ENCODE results near the gene GPR61. TPM values are rescaled to one million over a fixed set of nuclear protein-coding genes. Genes with fewer than 3 reads are reported as not detected.
A peak's percentile ranks its signal among the peaks of the same experiment; 100 is the strongest.

Gene GPR61
- total and polyA plus RNA-seq, 9 of the 15 experiments (the other 6 are each of a cell fraction or from before 2014, with no cell fraction given) = 0.04 to 1.1 (median 0.25) TPM; not detected in 4

- TF ChIP-seq TRIM28 (IDR thresholded peaks at IDR 0.05) (0 out of 2 replicates have a peak, but pooled peaks have one; percentile 31), GABPA (tag; conservative IDR thresholded peaks at IDR 0.05; ENCODE audit: low read depth) (peak; percentile 43), SMC3 (conservative IDR thresholded peaks at IDR 0.05; ENCODE audit: insufficient read depth, low read depth, low read length) (peak; percentile 93), DACH1 (IDR thresholded peaks at IDR 0.05; ENCODE audit: partially characterized antibody) (peak; percentile 49), MAFF (IDR thresholded peaks at IDR 0.05; ENCODE audit: low read length) (peak; percentile 17), ATF6 (CRISPR knock-in tag; IDR thresholded peaks at IDR 0.05) (0 out of 2 replicates have a peak, but pooled peaks have one; percentile 15), ZNF75A (CRISPR knock-in tag; IDR thresholded peaks at IDR 0.05) (no peak), ATF3 (IDR thresholded peaks at IDR 0.05) (no peak), ATF3 (CRISPR knock-in tag; conservative IDR thresholded peaks at IDR 0.05) (no peak), GTF2E2 (tag; IDR thresholded peaks at IDR 0.05) (no peak), ILF3 (IDR thresholded peaks at IDR 0.05; ENCODE audit: borderline replicate concordance) (0 out of 2 replicates have a peak, but pooled peaks have one; percentile 49), ARID2 (IDR thresholded peaks at IDR 0.05) (peak; percentile 92), ZNF740 (CRISPR knock-in tag; IDR thresholded peaks at IDR 0.05) (peak; percentile 42; the same call in 1 of the 2 replicates), ZNF740 (tag; IDR thresholded peaks at IDR 0.05) (no peak)
Measured at GRCh38 chr1:109546311-109547109, 6.8 kb downstream of the GPR61 start (continued).

Measured in K562 (cell line).